GM23248 (cell line): ENCODE measurements around the gene B4GALT5.
"Not testable (repeated sequence)": the region's sequence is repeated elsewhere in the genome, so short reads cannot be mapped to it uniquely, and the experiment has no call there.

ENCODE experiments used
- EZH2 ChIP-seq: fragments of 200-600 bp; sonication (generic); IDR thresholded peaks from 2 replicates; pipeline ENCODE4 v1.6.1; 2018; ENCODE audit warnings: antibody characterized with exemption, mild to moderate bottlenecking; ENCODE audit not compliant: insufficient read depth, poor library complexity, severe bottlenecking
- EZH2phosphoT487 ChIP-seq: fragments of 200-600 bp; sonication (generic); IDR thresholded peaks from 2 replicates; pipeline ENCODE4 v1.6.1; 2018; ENCODE audit warnings: antibody characterized with exemption, moderate library complexity, mild to moderate bottlenecking, low read depth; ENCODE audit not compliant: insufficient read depth

DNA sequence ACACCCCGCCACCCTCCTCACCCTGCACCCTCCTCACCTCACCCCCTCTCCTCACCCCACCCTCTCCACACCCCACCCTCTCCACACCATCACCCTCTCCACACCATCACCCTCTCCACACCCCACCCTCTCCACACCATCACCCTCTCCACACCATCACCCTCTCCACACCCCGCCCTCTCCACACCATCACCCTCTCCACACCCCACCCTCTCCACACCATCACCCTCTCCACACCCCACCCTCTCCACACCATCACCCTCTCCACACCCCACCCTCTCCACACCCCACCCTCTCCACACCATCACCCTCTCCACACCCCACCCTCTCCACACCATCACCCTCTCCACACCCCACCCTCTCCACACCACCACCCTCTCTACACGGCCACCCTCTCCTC is 96.3 kb downstream of the B4GALT5 start:
- not testable (repeated sequence) for TF ChIP-seq EZH2, EZH2phosphoT487
